HFFc6 (cell line): ENCODE results near the gene RUNDC3A. TPM values are rescaled to one million over a fixed set of nuclear protein-coding genes. Genes with fewer than 3 reads are reported as not detected.
"Not testable (repeated sequence)": the region's sequence is repeated elsewhere in the genome, so short reads cannot be mapped to it uniquely, and the experiment has no call there.

ENCODE experiments used
- DNase-seq: peaks from one replicate; pipeline ENCODE4 v3.0.0-alpha.2; 2018
- H3K27ac Mint-ChIP-seq: 2 replicates; pipeline ENCODE4 v1.8.0; 2020; ENCODE audit warnings: mild to moderate bottlenecking, mixed read lengths
- H3K27me3 Mint-ChIP-seq: 2 replicates; pipeline ENCODE4 v1.8.0; 2021; ENCODE audit warnings: mild to moderate bottlenecking, moderate library complexity, mixed read lengths; ENCODE audit not compliant: insufficient read depth
- H3K36me3 Mint-ChIP-seq: 2 replicates; pipeline ENCODE4 v1.8.0; 2021; ENCODE audit warnings: low read depth, mixed read lengths
- H3K4me1 Mint-ChIP-seq: 2 replicates; pipeline ENCODE4 v1.8.0; 2020; ENCODE audit warnings: low read depth, mixed read lengths
- H3K4me3 Mint-ChIP-seq: 2 replicates; pipeline ENCODE4 v1.8.0; 2020; ENCODE audit warnings: mild to moderate bottlenecking, moderate library complexity, mixed read lengths
- H3K9me3 Mint-ChIP-seq: 2 replicates; pipeline ENCODE4 v1.8.0; 2020; ENCODE audit warnings: mild to moderate bottlenecking, mixed read lengths
- total RNA-seq, 6 experiments: library from RNA; stranded (reverse); fragmentation: NEBNext Ultra II Directional; extraction: Animal tissue kit (Norgen Biotek cat#: 25700); gene quantifications; 2 replicates in 1 of 6; 3 replicates in 5 of 6; pipeline ENCODE4 v1.2.3, GENCODE V29; 2021
- TF ChIP-seq, protein P1 (sequence below): fragments of 200-600 bp; sonication (generic); IDR thresholded peaks from 2 replicates; pipeline ENCODE4 v1.5.0; 2021; ENCODE audit warnings: antibody characterized with exemption, mild to moderate bottlenecking

RUNDC3A gene
- total RNA-seq, 6 experiments from 2014 or later: 0.17 TPM; not detected in 5

- Mint-ChIP-seq H3K27ac (peak within 1 kb of the TSS; percentile 85), H3K27me3 (peaks cover 2% of the 10 kb centered on the region; the same call in 1 of the 2 replicates), H3K36me3 (0 out of 2 replicates have a peak, but pooled peaks cover under 1% of the 10 kb centered on the region), H3K9me3 (no peaks in the 10 kb centered on the region), H3K4me3 (peak within 1 kb of the TSS; percentile 91), H3K4me1 (peaks cover 24% of the 10 kb centered on the region)
- peak; percentile 91 for DNase-seq
- TF ChIP-seq, protein P1, sequence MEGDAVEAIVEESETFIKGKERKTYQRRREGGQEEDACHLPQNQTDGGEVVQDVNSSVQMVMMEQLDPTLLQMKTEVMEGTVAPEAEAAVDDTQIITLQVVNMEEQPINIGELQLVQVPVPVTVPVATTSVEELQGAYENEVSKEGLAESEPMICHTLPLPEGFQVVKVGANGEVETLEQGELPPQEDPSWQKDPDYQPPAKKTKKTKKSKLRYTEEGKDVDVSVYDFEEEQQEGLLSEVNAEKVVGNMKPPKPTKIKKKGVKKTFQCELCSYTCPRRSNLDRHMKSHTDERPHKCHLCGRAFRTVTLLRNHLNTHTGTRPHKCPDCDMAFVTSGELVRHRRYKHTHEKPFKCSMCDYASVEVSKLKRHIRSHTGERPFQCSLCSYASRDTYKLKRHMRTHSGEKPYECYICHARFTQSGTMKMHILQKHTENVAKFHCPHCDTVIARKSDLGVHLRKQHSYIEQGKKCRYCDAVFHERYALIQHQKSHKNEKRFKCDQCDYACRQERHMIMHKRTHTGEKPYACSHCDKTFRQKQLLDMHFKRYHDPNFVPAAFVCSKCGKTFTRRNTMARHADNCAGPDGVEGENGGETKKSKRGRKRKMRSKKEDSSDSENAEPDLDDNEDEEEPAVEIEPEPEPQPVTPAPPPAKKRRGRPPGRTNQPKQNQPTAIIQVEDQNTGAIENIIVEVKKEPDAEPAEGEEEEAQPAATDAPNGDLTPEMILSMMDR: no peak
Observed at GRCh38 chr17:44324571-44325275, 16.3 kb downstream of the RUNDC3A start, which contains the start of gene SLC25A39. TSS of gene SLC25A39 (minus strand) at chr17:44324823. CDS start at chr17:44323562, 1,261 bp downstream.

- Mint-ChIP-seq H3K27ac (peak overlapping the region; percentile 60), H3K36me3 (no peaks in the 10 kb centered on the region), H3K4me3 (peak overlapping the region; percentile 62)
Observed at GRCh38 chr17:44326861-44327444, 18.6 kb downstream of the RUNDC3A start.

DNA sequence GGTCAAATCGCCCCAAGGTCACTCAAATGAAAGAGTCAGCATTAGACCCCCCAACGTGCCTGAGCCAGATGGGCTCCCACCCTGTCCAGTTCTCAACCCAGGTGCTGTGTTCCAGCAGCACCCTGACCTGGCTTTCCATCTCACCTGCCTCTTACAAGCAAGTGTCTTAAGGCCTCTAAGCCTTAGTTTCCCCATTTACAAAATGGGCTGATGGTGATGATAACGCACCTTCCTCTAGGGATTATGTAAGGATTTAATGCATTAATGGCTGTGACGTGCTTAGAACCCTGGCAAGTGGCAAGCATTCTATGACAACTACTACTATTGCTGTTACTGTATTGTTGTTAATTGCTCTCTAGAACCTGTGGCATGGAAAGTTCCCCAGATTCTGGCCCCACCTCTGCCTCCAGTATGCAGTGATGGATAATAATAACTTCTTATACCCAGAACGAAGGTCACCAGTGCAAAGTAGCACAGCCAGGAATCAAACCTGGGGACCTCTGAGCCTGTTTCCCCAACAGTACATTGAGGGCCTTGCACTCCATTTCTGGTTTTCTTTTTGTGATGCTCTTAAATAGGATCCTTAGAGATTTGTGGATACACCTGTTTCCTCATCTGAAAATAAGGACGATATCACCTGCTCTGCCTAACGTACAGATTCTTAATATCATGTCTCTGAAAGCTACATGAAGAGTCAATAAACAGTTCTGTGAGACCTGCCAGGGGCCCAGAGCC is 19.5 kb downstream of the RUNDC3A start:
- no peak overlapping the region for H3K4me3 Mint-ChIP-seq
- no peak for DNase-seq
- no peaks in the 10 kb centered on the region for H3K36me3 Mint-ChIP-seq
- H3K27ac Mint-ChIP-seq: no peak overlapping the region
- H3K27me3 Mint-ChIP-seq: peaks cover 2% of the 10 kb centered on the region; the same call in 1 of the 2 replicates
- H3K4me1 Mint-ChIP-seq: peaks cover 31% of the 10 kb centered on the region
- TF ChIP-seq, protein P1: no peak
- H3K9me3 Mint-ChIP-seq: no peaks in the 10 kb centered on the region

More at GRCh38 chr17:44326861-44327444, 18.6 kb downstream of the RUNDC3A start:
- Mint-ChIP-seq H3K9me3 (no peaks in the 10 kb centered on the region), H3K4me1 (peaks cover 31% of the 10 kb centered on the region), H3K27me3 (peaks cover 2% of the 10 kb centered on the region; the same call in 1 of the 2 replicates)
- TF ChIP-seq, protein P1: no peak
- DNase-seq: peak; percentile 96

DNA sequence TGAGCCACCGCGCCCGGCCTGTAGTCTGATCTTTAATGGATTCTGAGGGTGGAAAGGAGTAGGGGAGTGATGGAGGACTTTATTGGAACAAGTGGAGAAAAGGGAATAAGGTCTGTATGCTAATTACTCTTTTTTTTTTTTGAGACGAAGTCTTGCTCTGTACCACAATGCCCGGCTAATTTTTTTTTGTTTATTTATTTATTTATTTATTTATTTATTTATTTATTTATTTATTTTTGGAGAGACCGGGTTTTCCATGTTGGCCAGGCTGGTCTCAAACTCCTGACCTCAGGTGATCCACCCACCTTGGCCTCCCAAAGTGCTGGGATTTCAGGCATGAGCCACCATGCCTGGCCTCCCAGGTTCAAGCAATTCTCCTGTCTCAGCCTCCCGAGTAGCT is 21.1 kb downstream of the RUNDC3A start:
- not testable (repeated sequence) for H3K4me3 Mint-ChIP-seq, DNase-seq, H3K36me3 Mint-ChIP-seq, H3K27ac Mint-ChIP-seq, H3K9me3 Mint-ChIP-seq, H3K27me3 Mint-ChIP-seq
- peaks cover 31% of the 10 kb centered on the region for H3K4me1 Mint-ChIP-seq

GRCh38 chr17:44330263-44330662 is 21.9 kb downstream of the RUNDC3A start:
- H3K27ac Mint-ChIP-seq, H3K9me3 Mint-ChIP-seq, H3K27me3 Mint-ChIP-seq, H3K36me3 Mint-ChIP-seq, H3K4me3 Mint-ChIP-seq, DNase-seq: not testable (repeated sequence)
- peaks cover 29% of the 10 kb centered on the region for H3K4me1 Mint-ChIP-seq

DNA sequence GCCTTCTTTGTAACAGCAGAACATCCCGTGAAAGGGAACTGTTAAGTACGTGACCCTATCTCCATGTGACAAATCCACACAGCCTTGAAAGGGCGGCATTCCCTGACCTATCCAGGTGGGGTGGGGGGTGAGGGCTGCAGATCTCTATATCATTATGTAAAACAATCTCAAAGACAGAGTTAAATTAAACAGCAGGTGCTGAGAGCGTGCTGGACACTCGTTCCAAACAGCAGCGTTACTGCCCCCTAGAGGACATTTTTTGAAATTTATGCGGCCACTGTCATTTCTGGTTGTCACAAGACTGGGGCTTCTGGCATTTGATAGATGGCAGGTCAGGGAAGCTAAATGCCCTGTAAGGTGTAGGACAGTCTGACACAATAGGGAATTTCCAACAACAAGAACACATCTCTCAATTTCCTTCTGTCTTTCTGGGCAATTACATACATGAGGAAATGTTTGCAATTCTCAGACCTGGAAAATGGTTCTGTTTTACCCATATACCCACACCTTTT is 22.9 kb downstream of the RUNDC3A start:
- H3K9me3 Mint-ChIP-seq: no peaks in the 10 kb centered on the region
- H3K27me3 Mint-ChIP-seq: peaks cover 5% of the 10 kb centered on the region
- DNase-seq: peak; percentile 59
- H3K36me3 Mint-ChIP-seq: no peaks in the 10 kb centered on the region
- H3K27ac Mint-ChIP-seq: no peak overlapping the region; the same call in 1 of the 2 replicates
- H3K4me3 Mint-ChIP-seq: no peak overlapping the region
- H3K4me1 Mint-ChIP-seq: peaks cover 25% of the 10 kb centered on the region
- TF ChIP-seq, protein P1: peak; percentile 92
